Measurements from ENCODE around the gene KIRREL1. TPM values are rescaled to one million over a fixed set of nuclear protein-coding genes. Genes with fewer than 3 reads are reported as not detected.
A peak's percentile ranks its signal among the peaks of the same experiment; 100 is the strongest.

Gene KIRREL1
- total and polyA plus RNA-seq, 2 of the 8 experiments (the other 6 are each of a cell fraction or from before 2014, with no cell fraction given): 14.2 to 39.0 TPM

DNA sequence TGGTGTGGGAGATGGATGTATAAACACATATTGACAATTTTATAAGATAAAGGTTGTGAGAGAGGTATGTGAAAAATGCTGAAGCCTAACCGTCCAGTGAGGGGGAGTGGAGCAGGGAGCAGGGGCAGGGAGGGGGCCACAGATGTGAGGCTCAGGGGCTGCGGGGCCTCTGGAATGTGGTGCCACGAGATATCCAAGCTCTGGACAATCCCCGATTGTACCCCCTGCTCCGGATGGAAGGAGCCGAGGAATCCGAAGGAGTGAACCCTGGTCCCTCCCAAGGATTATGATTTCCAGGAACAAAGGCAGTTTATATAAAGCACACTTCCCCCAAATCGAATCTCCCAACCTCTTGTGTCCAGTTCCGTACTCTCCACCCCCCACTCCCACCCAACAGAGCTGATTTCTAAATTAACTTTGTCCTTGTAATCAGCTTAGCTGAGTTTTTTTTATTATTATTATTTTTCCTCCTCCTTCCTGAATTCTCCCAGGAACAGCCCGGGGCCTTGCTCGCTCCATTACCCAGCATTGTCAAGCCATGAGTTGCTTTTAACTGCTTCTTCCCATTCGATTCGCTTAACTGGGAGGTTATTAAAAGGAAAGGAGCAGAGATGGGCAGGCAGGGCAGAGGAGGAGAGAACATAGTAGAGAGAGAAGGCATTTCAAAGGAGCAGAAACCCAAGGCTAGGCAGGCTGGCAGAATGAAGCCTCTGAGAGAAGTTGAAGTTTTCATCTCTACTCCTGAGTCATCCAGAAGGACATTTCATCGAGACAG is 9.4 kb downstream of the KIRREL1 start:
- Histone ChIP-seq H2BK120ac (replicated peaks; ENCODE audit: low read depth, low read length) (no peak overlapping the region), H4K5ac (ENCODE audit: insufficient read length, low read depth, low read length) (no peak overlapping the region), H3K18ac (ENCODE audit: extremely low read depth, low read length) (peak overlapping the region; percentile 27; the same call in 1 of the 2 replicates), H3K36me3 (ENCODE audit: control insufficient read depth in 2 of 4, insufficient read depth in 4 of 4, low read length in 3 of 4) (peaks cover 0 to 2% (median 0%) of the 10 kb centered on the region in 4 experiments; a peak in 1 of 8 replicates), H3K14ac (ENCODE audit: insufficient read length) (no peak overlapping the region), H2BK20ac (ENCODE audit: low read length) (no peak overlapping the region), H3K4me3 (ENCODE audit: extremely low read depth in 1 of 4, insufficient read depth in 2 of 4, low read depth in 3 of 4, low read length in 4 of 4) (no peak overlapping the region), H2BK5ac (ENCODE audit: low read depth, low read length) (peak overlapping the region; percentile 84; the same call in 1 of the 2 replicates), H3K56ac (replicated peaks; ENCODE audit: insufficient read length, low read depth, low read length) (no peak overlapping the region), H3K23ac (ENCODE audit: insufficient read length) (no peak overlapping the region), H3K79me2 (ENCODE audit: control insufficient read depth in 1 of 2, insufficient read depth in 2 of 2, low read length in 2 of 2) (peaks cover 0 to 96% of the 10 kb centered on the region in 2 experiments; a peak in 2 of 4 replicates), H3K4ac (replicated peaks; ENCODE audit: insufficient read length, low read depth, low read length) (no peak overlapping the region), H4K8ac (ENCODE audit: extremely low read depth, insufficient read depth, low read length) (no peak overlapping the region), H4K91ac (replicated peaks; ENCODE audit: insufficient read length, low read length) (no peak overlapping the region), H2BK15ac (ENCODE audit: low read length) (peak overlapping the region; percentile 53; the same call in 1 of the 2 replicates), H3K27ac (ENCODE audit: low read depth, low read length) (no peak overlapping the region), H3K4me2 (ENCODE audit: insufficient read depth in 1 of 2, low read depth in 2 of 2, low read length in 2 of 2) (peak overlapping the region in 1 of 2 experiments; percentile 30; a peak in 2 of 4 replicates), H3K27me3 (replicated peaks in 1 of 4; ENCODE audit: control insufficient read depth in 3 of 4, extremely low read depth in 1 of 4, insufficient read depth in 3 of 4, low read length in 3 of 4) (no peaks in the 10 kb centered on the region; a peak in 1 of 7 replicates), H4K20me1 (replicated peaks in 1 of 2; ENCODE audit: control insufficient read depth in 1 of 2, insufficient read depth in 2 of 2, low read length in 2 of 2) (peaks cover 0 to 3% of the 10 kb centered on the region in 2 experiments), H3K9ac (replicated peaks in 1 of 4; ENCODE audit: extremely low read depth in 1 of 4, low read depth in 3 of 4, low read length in 3 of 4) (no peak overlapping the region), H3K4me1 (replicated peaks in 1 of 4; ENCODE audit: control insufficient read depth in 3 of 4, insufficient read depth in 4 of 4, low read length in 3 of 4) (peaks cover 14 to 32% (median 19%) of the 10 kb centered on the region in 4 experiments), H3K9me3 (ENCODE audit: insufficient read depth in 2 of 2, low read depth in 1 of 2, low read length in 1 of 2) (no peaks in the 10 kb centered on the region), H3K79me1 (ENCODE audit: low read depth, low read length) (peaks cover 15% of the 10 kb centered on the region), H2AK5ac (ENCODE audit: low read depth, low read length) (peak overlapping the region; percentile 16; the same call in 1 of the 2 replicates), H2AFZ (ENCODE audit: low read length) (no peak overlapping the region), H3K23me2 (ENCODE audit: low read depth, low read length) (no peaks in the 10 kb centered on the region), H2BK12ac (ENCODE audit: low read depth, low read length) (0 out of 2 replicates have a peak overlapping the region, but pooled peaks have one; percentile 72)
- POLR2A ChIA-PET (ENCODE audit: partially characterized antibody): interaction anchor here (1.1 to 2.1 kb wide), 6 partner anchors 8 to 74 kb away, joined by 3 to 17 read pairs (median 4); partner anchors contain the start of gene KIRREL1
- TF ChIP-seq GABPA (IDR thresholded peaks at IDR 0.05; ENCODE audit: borderline replicate concordance, insufficient read depth, low read length) (no peak), TAF7 (optimal IDR thresholded peaks at IDR 0.05; ENCODE audit: borderline replicate concordance, low read depth, low read length) (no peak), CBX5 (IDR thresholded peaks at IDR 0.05; ENCODE audit: low read depth, low read length) (no peak), RBBP5 (IDR thresholded peaks at IDR 0.05; ENCODE audit: borderline replicate concordance, low read depth, low read length) (no peak), SIN3A (conservative IDR thresholded peaks at IDR 0.05 in 1 of 2, IDR thresholded peaks at IDR 0.05 in 1 of 2; ENCODE audit: low read depth in 1 of 2, low read length in 2 of 2) (no peak), TEAD4 (IDR thresholded peaks at IDR 0.05; ENCODE audit: low read depth, low read length) (peak; percentile 67), SP1 (IDR thresholded peaks at IDR 0.05; ENCODE audit: low read depth, low read length) (0 out of 2 replicates have a peak, but pooled peaks have one; percentile 24)
- TF ChIP-seq, protein P1, sequence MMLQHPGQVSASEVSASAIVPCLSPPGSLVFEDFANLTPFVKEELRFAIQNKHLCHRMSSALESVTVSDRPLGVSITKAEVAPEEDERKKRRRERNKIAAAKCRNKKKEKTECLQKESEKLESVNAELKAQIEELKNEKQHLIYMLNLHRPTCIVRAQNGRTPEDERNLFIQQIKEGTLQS (IDR thresholded peaks at IDR 0.05; ENCODE audit: insufficient read depth, low read depth, low read length): no peak
- no peak for DNase-seq (ENCODE audit: low read depth in 1 of 2, low spot score in 2 of 2)
- WGBS, 2 experiments (ENCODE audit: extremely low coverage in 1 of 2, insufficient coverage in 1 of 2, insufficient read length in 1 of 2, insufficient replicate concordance in 2 of 2, low coverage in 1 of 2, low lambda C conversion rate in 2 of 2, missing lambda C conversion rate in 1 of 2): 77% methylated on average over 14 of the region's 14 CpGs; no CpG with 5 or more reads in 1 of the 2 experiments
- CTCF ChIA-PET (ENCODE audit: partially characterized antibody): interaction anchor here (0.7 to 53.4 kb wide), 7 partner anchors 3 to 1211 kb away, joined by 3 to 2918 read pairs (median 9); partner anchors contain the start of gene KIRREL1
- no peak for FAIRE-seq
